ENCODE results near the gene COL10A1.

The COL10A1 gene

GRCh38 chr6:116127771-116128493, 2.0 kb upstream of the COL10A1 start:
- Histone ChIP-seq H2BK12ac (ENCODE audit: low read length) (no peak overlapping the region), H3K4me2 (ENCODE audit: low read length) (no peak overlapping the region), H4K8ac (ENCODE audit: low read depth, low read length) (no peak overlapping the region), H4K91ac (ENCODE audit: low read depth, low read length) (no peak overlapping the region), H2AK5ac (ENCODE audit: low read length) (no peak overlapping the region), H3K9me3 (ENCODE audit: insufficient read depth, low read depth, low read length) (no peaks in the 10 kb centered on the region), H2AFZ (ENCODE audit: insufficient read depth, low read length, poor library complexity) (no peak overlapping the region), H3K14ac (ENCODE audit: low read length) (no peak overlapping the region), H3K4me3 (ENCODE audit: low read depth, low read length) (no peak overlapping the region), H3K9ac (ENCODE audit: low read length) (no peak overlapping the region), H3K18ac (ENCODE audit: low read length) (no peak overlapping the region), H3K36me3 (ENCODE audit: control insufficient read depth in 1 of 2, insufficient read depth in 2 of 2, low read length in 2 of 2) (no peaks in the 10 kb centered on the region), H3K4ac (ENCODE audit: low read depth, low read length) (no peak overlapping the region), H4K12ac (ENCODE audit: low read depth, low read length) (no peak overlapping the region), H3K4me1 (ENCODE audit: control insufficient read depth in 1 of 2, insufficient read depth in 2 of 2, low read length in 2 of 2) (no peaks in the 10 kb centered on the region), H3K27ac (ENCODE audit: low read depth, low read length) (no peak overlapping the region), H3K27me3 (ENCODE audit: insufficient read depth, low read length) (no peaks in the 10 kb centered on the region), H2BK120ac (ENCODE audit: insufficient read depth, low read length, poor library complexity) (no peak overlapping the region), H2BK5ac (ENCODE audit: low read depth, low read length, poor library complexity) (no peak overlapping the region), H3K23ac (ENCODE audit: low read length) (no peak overlapping the region), H3K79me2 (ENCODE audit: control insufficient read depth, insufficient read depth, low read length, poor library complexity) (no peaks in the 10 kb centered on the region), H3K79me1 (ENCODE audit: low read length) (no peaks in the 10 kb centered on the region)
- WGBS (ENCODE audit: extremely low coverage, insufficient coverage, insufficient read length) = no CpG with 5 or more reads among the region's 2 CpGs
- no peak for DNase-seq

- Histone ChIP-seq H3K27me3 (ENCODE audit: insufficient read depth, low read length) (no peaks in the 10 kb centered on the region), H4K8ac (ENCODE audit: low read depth, low read length) (no peak overlapping the region), H3K4me1 (ENCODE audit: control insufficient read depth in 1 of 2, insufficient read depth in 2 of 2, low read length in 2 of 2) (no peaks in the 10 kb centered on the region), H2BK12ac (ENCODE audit: low read length) (no peak overlapping the region), H2AK5ac (ENCODE audit: low read length) (no peak overlapping the region), H3K36me3 (ENCODE audit: control insufficient read depth in 1 of 2, insufficient read depth in 2 of 2, low read length in 2 of 2) (peaks cover 0 to 4% of the 10 kb centered on the region in 2 experiments), H4K91ac (ENCODE audit: low read depth, low read length) (no peak overlapping the region), H3K9me3 (ENCODE audit: insufficient read depth, low read depth, low read length) (no peaks in the 10 kb centered on the region), H3K18ac (ENCODE audit: low read length) (no peak overlapping the region), H3K9ac (ENCODE audit: low read length) (no peak overlapping the region), H3K79me1 (ENCODE audit: low read length) (no peaks in the 10 kb centered on the region), H3K14ac (ENCODE audit: low read length) (no peak overlapping the region), H4K12ac (ENCODE audit: low read depth, low read length) (no peak overlapping the region), H3K27ac (ENCODE audit: low read depth, low read length) (no peak overlapping the region), H2AFZ (ENCODE audit: insufficient read depth, low read length, poor library complexity) (peak overlapping the region; percentile 27), H2BK5ac (ENCODE audit: low read depth, low read length, poor library complexity) (no peak overlapping the region), H3K79me2 (ENCODE audit: control insufficient read depth, insufficient read depth, low read length, poor library complexity) (no peaks in the 10 kb centered on the region), H3K4me3 (ENCODE audit: low read depth, low read length) (no peak overlapping the region), H3K23ac (ENCODE audit: low read length) (no peak overlapping the region), H2BK120ac (ENCODE audit: insufficient read depth, low read length, poor library complexity) (no peak overlapping the region), H3K4ac (ENCODE audit: low read depth, low read length) (no peak overlapping the region), H3K4me2 (ENCODE audit: low read length) (no peak overlapping the region)
- WGBS (ENCODE audit: extremely low coverage, insufficient coverage, insufficient read length) = no CpG with 5 or more reads among the region's 3 CpGs
- no peak for DNase-seq
Observed at GRCh38 chr6:116120430-116120829, 5.5 kb downstream of the COL10A1 start.

DNA sequence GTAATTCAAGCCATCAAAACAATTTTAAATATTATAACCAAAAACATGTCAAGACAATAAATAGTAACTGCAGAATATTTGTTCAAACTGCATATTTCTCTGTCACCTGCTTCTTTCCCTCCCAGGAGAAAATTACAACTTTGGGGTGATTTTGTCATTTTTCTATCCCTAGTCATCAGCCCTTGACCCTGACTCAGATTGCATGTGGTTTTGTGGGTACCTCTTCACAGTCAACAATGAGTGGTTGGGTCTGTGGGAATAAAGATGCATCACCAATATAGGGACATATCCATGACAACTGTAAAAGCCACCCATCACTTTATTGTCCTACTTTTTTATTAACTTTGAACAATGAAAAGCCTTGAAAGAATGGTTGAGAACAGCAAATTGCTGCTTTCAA, 7.3 kb downstream of the COL10A1 start:
- H3K23ac ChIP-seq (ENCODE audit: low read length) = no peak overlapping the region
- no peak overlapping the region for H3K9ac ChIP-seq (ENCODE audit: low read length)

DNA sequence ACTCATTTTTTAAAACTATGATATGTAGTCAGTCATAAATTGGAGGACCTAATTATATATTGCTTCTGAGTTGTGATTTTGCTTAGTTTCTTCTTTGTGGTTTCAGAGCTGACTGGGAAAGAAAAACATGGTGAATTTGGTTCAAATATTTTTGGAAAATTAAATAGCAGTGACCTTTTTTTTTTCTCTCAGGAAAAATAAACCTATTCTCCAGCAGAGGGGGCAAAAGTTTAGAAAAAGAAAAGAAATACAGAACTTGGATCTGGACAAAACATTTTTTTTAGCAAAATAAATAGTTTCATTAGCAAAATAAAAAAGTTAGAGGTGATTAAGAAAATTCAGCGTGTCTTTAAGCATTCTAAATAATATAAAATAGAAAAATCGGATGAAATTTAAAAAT, 10.2 kb downstream of the COL10A1 start:
- Histone ChIP-seq H3K27me3 (ENCODE audit: insufficient read depth, low read length) (no peaks in the 10 kb centered on the region), H2BK5ac (ENCODE audit: low read depth, low read length, poor library complexity) (no peak overlapping the region), H3K4me3 (ENCODE audit: low read depth, low read length) (no peak overlapping the region), H4K8ac (ENCODE audit: low read depth, low read length) (no peak overlapping the region), H3K36me3 (ENCODE audit: control insufficient read depth in 1 of 2, insufficient read depth in 2 of 2, low read length in 2 of 2) (peaks cover 5 to 9% of the 10 kb centered on the region in 2 experiments), H3K79me2 (ENCODE audit: control insufficient read depth, insufficient read depth, low read length, poor library complexity) (no peaks in the 10 kb centered on the region), H3K4ac (ENCODE audit: low read depth, low read length) (no peak overlapping the region), H4K91ac (ENCODE audit: low read depth, low read length) (no peak overlapping the region), H2AK5ac (ENCODE audit: low read length) (no peak overlapping the region), H3K9ac (ENCODE audit: low read length) (no peak overlapping the region), H3K4me2 (ENCODE audit: low read length) (no peak overlapping the region), H2BK12ac (ENCODE audit: low read length) (no peak overlapping the region), H3K4me1 (ENCODE audit: control insufficient read depth in 1 of 2, insufficient read depth in 2 of 2, low read length in 2 of 2) (no peaks in the 10 kb centered on the region), H2AFZ (ENCODE audit: insufficient read depth, low read length, poor library complexity) (no peak overlapping the region), H3K9me3 (ENCODE audit: insufficient read depth, low read depth, low read length) (no peaks in the 10 kb centered on the region), H3K27ac (ENCODE audit: low read depth, low read length) (no peak overlapping the region), H3K14ac (ENCODE audit: low read length) (no peak overlapping the region), H3K79me1 (ENCODE audit: low read length) (no peaks in the 10 kb centered on the region), H2BK120ac (ENCODE audit: insufficient read depth, low read length, poor library complexity) (no peak overlapping the region), H3K23ac (ENCODE audit: low read length) (no peak overlapping the region), H4K12ac (ENCODE audit: low read depth, low read length) (no peak overlapping the region), H3K18ac (ENCODE audit: low read length) (no peak overlapping the region)
- peak in 1 of 2 donors; percentile 24 for DNase-seq
- WGBS (ENCODE audit: extremely low coverage, insufficient coverage, insufficient read length) = no CpG with 5 or more reads among the region's 2 CpGs

More for the DNA sequence above, 7.3 kb downstream of the COL10A1 start:
- no peaks in the 10 kb centered on the region for H3K9me3 ChIP-seq (ENCODE audit: insufficient read depth, low read depth, low read length)
- H4K12ac ChIP-seq (ENCODE audit: low read depth, low read length) = no peak overlapping the region
- H4K91ac ChIP-seq (ENCODE audit: low read depth, low read length) = no peak overlapping the region
- no peak overlapping the region for H2BK5ac ChIP-seq (ENCODE audit: low read depth, low read length, poor library complexity)
- no peak overlapping the region for H3K4ac ChIP-seq (ENCODE audit: low read depth, low read length)
- H3K4me3 ChIP-seq (ENCODE audit: low read depth, low read length) = no peak overlapping the region
- no peak overlapping the region for H3K4me2 ChIP-seq (ENCODE audit: low read length)
- H3K27ac ChIP-seq (ENCODE audit: low read depth, low read length) = no peak overlapping the region
- no peaks in the 10 kb centered on the region for H3K4me1 ChIP-seq (ENCODE audit: control insufficient read depth in 1 of 2, insufficient read depth in 2 of 2, low read length in 2 of 2)
- DNase-seq = no peak
- no peaks in the 10 kb centered on the region for H3K79me1 ChIP-seq (ENCODE audit: low read length)
- no peaks in the 10 kb centered on the region for H3K79me2 ChIP-seq (ENCODE audit: control insufficient read depth, insufficient read depth, low read length, poor library complexity)
- H4K8ac ChIP-seq (ENCODE audit: low read depth, low read length) = no peak overlapping the region
- H2AK5ac ChIP-seq (ENCODE audit: low read length) = no peak overlapping the region
- H2AFZ ChIP-seq (ENCODE audit: insufficient read depth, low read length, poor library complexity) = no peak overlapping the region
- H3K36me3 ChIP-seq (ENCODE audit: control insufficient read depth in 1 of 2, insufficient read depth in 2 of 2, low read length in 2 of 2) = peaks cover 4 to 5% of the 10 kb centered on the region in 2 experiments
- H2BK120ac ChIP-seq (ENCODE audit: insufficient read depth, low read length, poor library complexity) = no peak overlapping the region
- no peaks in the 10 kb centered on the region for H3K27me3 ChIP-seq (ENCODE audit: insufficient read depth, low read length)
- no peak overlapping the region for H3K14ac ChIP-seq (ENCODE audit: low read length)
- no peak overlapping the region for H3K18ac ChIP-seq (ENCODE audit: low read length)
- H2BK12ac ChIP-seq (ENCODE audit: low read length) = no peak overlapping the region
